ENCODE results near the gene GIT2. TPM values are rescaled to one million over a fixed set of nuclear protein-coding genes. Genes with fewer than 3 reads are reported as not detected.

The GIT2 gene
- total and polyA plus RNA-seq, 10 donors = 26.5 to 169 (median 121) TPM

- DNase-seq = peak; percentile 96
- peaks cover 0 to 14% (median 0%) of the 10 kb centered on the region in 6 donors for H3K36me3 ChIP-seq
- H3K4me3 ChIP-seq = peak within 1 kb of the TSS; percentile 85 to 99 (median 93)
- peak; percentile 94 to 95 (median 94) for TF ChIP-seq POLR2AphosphoS5 (IDR thresholded peaks at IDR 0.05)
- peak in 1 of 11 experiments; percentile 3 for TF ChIP-seq CTCF (IDR thresholded peaks at IDR 0.05 in 8 of 11, conservative IDR thresholded peaks at IDR 0.05 in 3 of 11)
- peak in 1 of 3 donors; percentile 54 for TF ChIP-seq POLR2A (IDR thresholded peaks at IDR 0.05)
- intact Hi-C loops (cut with DNase I; ENCODE audit: low total_unique reads) = no loop called here
- 0 to 1% (median 0%) methylated on average over 13 to 62 of the region's 62 CpGs for WGBS, 5 donors
- no peaks in the 10 kb centered on the region for H3K9me3 ChIP-seq
- peak within 1 kb of the TSS; percentile 86 to 100 (median 94) for H3K27ac ChIP-seq
- H3K27me3 ChIP-seq (replicated peaks in 1 of 7) = no peaks in the 10 kb centered on the region
- peaks cover 33 to 87% (median 76%) of the 10 kb centered on the region in 6 donors for H3K4me1 ChIP-seq
These were observed 2.9 kb upstream of the GIT2 start, which contains the start of gene ANKRD13A for GRCh38 chr12:109998904-109999648. Gene ANKRD13A, plus strand, starts transcription at chr12:109999430. Its CDS starts 259 bp downstream, at chr12:109999689.

GRCh38 chr12:109998241-109998903 lies 2.2 kb upstream of the GIT2 start:
- H3K9me3 ChIP-seq = no peaks in the 10 kb centered on the region
- H3K4me1 ChIP-seq = peaks cover 37 to 87% (median 79%) of the 10 kb centered on the region in 6 donors
- no peaks in the 10 kb centered on the region for H3K27me3 ChIP-seq (replicated peaks in 1 of 7)
- no peak for DNase-seq
- 57 to 77% (median 60%) methylated on average over 9 of the region's 9 CpGs for WGBS, 5 donors
- peaks cover 0 to 13% (median 0%) of the 10 kb centered on the region in 6 donors for H3K36me3 ChIP-seq
- peak overlapping the region; percentile 86 to 100 (median 94) for H3K27ac ChIP-seq
- peak overlapping the region; percentile 85 to 99 (median 93) for H3K4me3 ChIP-seq
- TF ChIP-seq POLR2A (IDR thresholded peaks at IDR 0.05) = no peak
- TF ChIP-seq POLR2AphosphoS5 (IDR thresholded peaks at IDR 0.05) = no peak
- TF ChIP-seq CTCF (IDR thresholded peaks at IDR 0.05 in 8 of 11, conservative IDR thresholded peaks at IDR 0.05 in 3 of 11) = no peak
- intact Hi-C loops (cut with DNase I; ENCODE audit: low total_unique reads) = no loop called here

GRCh38 chr12:109997393-109997792 lies 1.2 kb upstream of the GIT2 start:
- H3K4me3 ChIP-seq = no peak overlapping the region
- no peak for DNase-seq
- intact Hi-C loops (cut with DNase I; ENCODE audit: low total_unique reads) = no loop called here
- peak overlapping the region in 4 of 8 donors; percentile 13 to 100 (median 93) for H3K27ac ChIP-seq
- WGBS, 5 donors = 56 to 80% (median 66%) methylated on average over 4 of the region's 4 CpGs
- H3K36me3 ChIP-seq = peaks cover 0 to 7% (median under 1%) of the 10 kb centered on the region in 6 donors
- H3K4me1 ChIP-seq = peaks cover 36 to 87% (median 79%) of the 10 kb centered on the region in 6 donors
- H3K9me3 ChIP-seq = no peaks in the 10 kb centered on the region
- no peaks in the 10 kb centered on the region for H3K27me3 ChIP-seq (replicated peaks in 1 of 7)
- TF ChIP-seq POLR2AphosphoS5 (IDR thresholded peaks at IDR 0.05) (no peak), POLR2A (IDR thresholded peaks at IDR 0.05) (no peak), CTCF (IDR thresholded peaks at IDR 0.05 in 8 of 11, conservative IDR thresholded peaks at IDR 0.05 in 3 of 11) (no peak)

GRCh38 chr12:109996483-109996853 lies 300 bp upstream of the GIT2 start:
- Histone ChIP-seq H3K4me1 (peaks cover 36 to 87% (median 78%) of the 10 kb centered on the region in 6 donors), H3K4me3 (peak overlapping the region; percentile 71 to 97 (median 84)), H3K36me3 (peaks cover 0 to 16% (median 2%) of the 10 kb centered on the region in 6 donors), H3K9me3 (no peaks in the 10 kb centered on the region), H3K27ac (peak overlapping the region; percentile 92 to 100 (median 98)), H3K27me3 (replicated peaks in 1 of 7) (no peaks in the 10 kb centered on the region)
- DNase-seq = no peak
- intact Hi-C loops (cut with DNase I; ENCODE audit: low total_unique reads) = no loop called here
- no peak for TF ChIP-seq CTCF (IDR thresholded peaks at IDR 0.05 in 8 of 11, conservative IDR thresholded peaks at IDR 0.05 in 3 of 11)
- TF ChIP-seq POLR2AphosphoS5 (IDR thresholded peaks at IDR 0.05) = no peak
- TF ChIP-seq POLR2A (IDR thresholded peaks at IDR 0.05) = no peak
- 47 to 50% (median 49%) methylated on average over 2 of the region's 2 CpGs for WGBS, 5 donors

Measured in spleen (tissue), 11 donors.